Medulla oblongata (tissue), 1 donor: ENCODE results near the gene ZFYVE16.
A peak's percentile ranks its signal among the peaks of the same experiment; 100 is the strongest.
"Not testable (repeated sequence)": the region's sequence is repeated elsewhere in the genome, so short reads cannot be mapped to it uniquely, and the experiment has no call there.

Experiments
- DNase-seq: peaks from one replicate; pipeline ENCODE4 v3.0.0-alpha.2; 2015; ENCODE audit errors: extremely low spot score

The ZFYVE16 gene

DNA sequence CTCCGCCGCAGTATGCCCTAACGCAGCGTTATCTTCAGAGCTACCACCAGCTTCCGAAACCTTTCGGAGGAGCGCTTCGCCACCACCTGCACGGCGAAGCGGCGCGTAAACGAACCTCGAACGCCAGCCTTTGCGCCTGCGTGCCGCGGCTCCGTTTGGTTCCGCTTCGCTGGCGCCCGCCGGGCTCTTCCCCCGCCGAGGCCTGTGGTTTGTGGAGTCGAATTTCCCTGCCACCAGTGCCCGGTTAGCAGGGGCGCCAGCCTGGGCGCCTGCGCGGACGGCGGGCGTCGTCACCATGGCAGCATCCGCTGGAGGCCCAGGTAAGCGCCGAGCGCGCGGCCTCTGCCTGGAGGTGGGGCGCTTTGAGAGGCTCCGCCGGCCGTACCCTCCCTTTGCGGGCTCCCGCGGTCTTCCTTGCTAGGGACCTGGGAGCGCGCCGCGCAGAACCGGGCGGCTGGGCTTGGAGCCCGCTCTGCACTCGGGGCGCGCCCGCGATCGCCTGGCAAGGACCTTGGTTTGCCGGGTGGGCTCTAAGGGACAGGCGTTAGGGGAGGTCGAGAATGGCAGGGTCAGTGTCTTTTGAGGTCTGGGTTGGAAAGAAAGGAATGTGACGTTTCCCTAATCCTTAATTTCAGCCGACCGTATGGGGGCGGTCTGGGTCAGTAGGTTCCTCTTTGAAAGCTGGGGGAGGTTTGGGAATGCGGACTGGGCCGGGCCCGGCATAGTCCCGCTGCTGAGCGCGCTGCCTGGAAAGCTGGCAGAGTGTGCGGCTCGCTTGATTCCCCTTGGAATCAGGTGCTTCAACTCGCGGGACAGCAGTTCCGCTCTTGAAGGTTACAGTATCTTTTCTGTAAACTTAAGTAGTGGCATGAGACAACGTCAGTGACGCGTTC, 80.2 kb downstream of the ZFYVE16 start, which contains the start of gene FAM151B:
TSS of gene FAM151B (plus strand) at position 272 of the 893 bp plus-strand sequence. CDS start at position 296, 24 bp downstream.
- DNase-seq, result peak; percentile 85

DNA sequence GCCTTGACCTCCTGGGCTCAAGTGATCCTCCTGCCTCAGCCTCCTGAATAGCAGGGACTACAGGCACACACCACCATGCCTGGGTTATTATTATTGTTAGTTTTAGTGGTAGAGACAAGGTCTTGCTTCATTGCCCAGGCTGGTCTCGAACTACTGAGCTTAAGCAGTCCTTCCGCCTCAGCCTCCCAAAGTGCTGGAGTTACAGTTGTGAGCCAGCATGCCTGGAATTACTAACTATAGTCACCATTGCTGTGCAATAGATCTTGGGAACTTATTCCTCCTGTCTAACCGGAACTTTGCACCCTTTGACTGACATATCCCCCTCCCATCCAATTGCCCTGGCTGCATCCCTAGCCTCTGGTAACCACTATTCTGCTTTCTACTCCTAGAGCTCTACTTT, 83.4 kb downstream of the ZFYVE16 start:
- no peak for DNase-seq

DNA sequence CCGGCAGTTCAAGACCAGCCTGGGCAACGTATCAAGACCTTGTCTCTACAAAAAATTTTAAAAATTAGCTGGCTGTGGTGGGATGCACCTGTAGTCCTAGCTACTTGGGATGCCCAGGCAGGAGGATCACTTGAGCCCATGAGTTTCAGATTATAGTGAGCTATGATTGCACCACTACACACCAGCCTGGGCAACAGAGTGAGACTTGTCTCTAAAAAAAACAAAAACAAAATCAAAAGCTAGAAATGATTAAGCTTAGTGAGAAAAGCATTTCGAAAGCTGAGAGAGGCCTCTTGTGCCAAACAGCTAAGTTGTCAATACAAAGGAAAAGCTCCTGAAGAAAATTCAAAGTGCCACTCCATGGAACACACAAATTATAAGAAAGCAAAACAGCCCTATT, 84.9 kb downstream of the ZFYVE16 start:
- no peak for DNase-seq

DNA sequence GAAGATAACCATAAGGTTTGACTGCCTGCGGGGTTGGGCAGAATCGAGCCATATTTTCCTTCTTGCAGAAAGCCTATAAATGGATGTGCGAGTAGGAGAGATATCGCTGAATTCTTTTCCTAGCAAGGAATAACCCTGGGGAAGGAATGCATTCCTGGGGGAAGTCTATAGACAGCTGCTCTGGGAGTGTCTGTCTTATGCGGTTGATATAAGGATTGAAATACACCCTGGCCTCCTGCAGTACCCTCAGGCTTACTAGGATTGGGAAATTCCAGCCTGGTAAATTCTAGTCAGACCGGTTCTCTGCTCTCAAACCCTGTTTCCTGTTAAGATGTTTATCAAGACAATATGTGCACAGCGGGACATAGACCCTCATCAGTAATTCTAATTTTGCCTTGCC, 85.6 kb downstream of the ZFYVE16 start:
- not testable (repeated sequence) for DNase-seq

DNA sequence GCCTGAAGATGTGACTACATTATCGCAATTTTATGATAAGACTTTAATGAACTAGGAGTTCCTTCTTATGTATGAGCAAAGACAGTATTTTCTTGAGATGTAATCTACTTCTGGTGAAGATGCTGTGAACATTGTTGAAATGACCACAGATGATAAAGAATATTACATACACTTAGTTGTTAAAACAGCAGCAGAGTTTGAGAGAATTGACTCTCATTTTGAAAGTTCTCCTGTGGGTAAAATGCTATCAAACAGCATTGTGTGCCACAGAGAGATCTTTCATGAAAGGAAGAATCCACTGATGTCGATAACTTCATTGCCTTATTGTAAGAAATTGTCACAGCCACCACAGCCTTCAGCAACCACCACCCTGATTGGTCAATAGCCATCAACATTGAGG, 88.0 kb downstream of the ZFYVE16 start:
- no peak for DNase-seq

DNA sequence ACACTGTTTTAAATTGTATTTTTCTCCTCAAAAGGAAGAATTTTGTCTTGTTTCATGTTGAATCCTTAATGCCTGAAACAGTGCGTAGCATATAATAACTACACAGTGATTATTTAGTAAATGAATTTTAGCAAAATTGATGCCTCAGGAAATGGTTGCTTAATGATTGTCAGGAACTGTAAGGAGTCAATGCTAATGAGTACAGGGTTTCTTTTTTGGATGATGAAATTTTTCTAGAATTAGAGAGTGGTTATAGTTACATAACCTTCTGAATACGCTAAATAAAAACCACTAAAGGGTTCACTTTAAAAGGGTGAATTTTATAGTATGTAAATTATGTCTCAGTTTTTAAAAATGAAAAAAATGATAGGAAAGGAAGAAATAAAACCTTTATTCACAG, 94.9 kb downstream of the ZFYVE16 start:
- DNase-seq, result no peak

DNA sequence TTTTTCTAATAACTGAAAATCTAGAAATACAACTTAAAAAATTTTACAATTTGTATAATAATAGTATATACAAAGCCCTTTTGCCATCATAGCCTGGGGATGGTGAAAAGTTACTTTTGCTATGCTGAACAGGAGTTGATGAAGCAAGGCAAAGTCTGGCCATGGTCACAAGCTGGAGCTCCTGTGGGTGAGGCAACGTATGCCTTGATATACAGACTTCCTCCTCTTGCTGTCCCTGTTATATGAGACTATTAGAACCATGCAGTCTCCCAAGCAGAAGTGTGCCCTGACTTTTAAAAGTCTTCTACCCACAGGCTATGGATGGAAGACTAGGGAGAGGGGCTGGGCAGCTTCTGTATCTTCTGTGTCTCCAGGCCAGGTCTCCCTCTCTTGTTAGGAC, 95.8 kb downstream of the ZFYVE16 start:
- no peak for DNase-seq

DNA sequence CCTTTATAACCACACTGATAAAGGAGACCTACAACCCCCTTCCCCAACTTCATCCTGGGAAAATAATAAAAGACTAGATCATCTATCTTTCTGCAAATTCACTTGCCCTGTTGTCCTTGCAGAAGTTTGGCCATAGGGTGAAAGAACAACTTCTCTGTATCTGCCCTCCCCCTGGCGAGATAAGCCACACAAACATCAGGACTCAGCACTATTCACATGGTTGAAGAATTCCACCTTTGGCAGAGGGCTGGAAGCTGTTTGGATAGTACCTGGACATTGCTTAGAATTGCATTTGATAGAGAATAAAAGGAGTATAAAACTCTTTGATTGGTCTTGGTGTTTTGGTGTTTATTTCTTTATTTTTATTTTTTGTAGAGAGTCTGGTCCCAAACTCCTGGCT, 97.0 kb downstream of the ZFYVE16 start:
- no peak for DNase-seq

DNA sequence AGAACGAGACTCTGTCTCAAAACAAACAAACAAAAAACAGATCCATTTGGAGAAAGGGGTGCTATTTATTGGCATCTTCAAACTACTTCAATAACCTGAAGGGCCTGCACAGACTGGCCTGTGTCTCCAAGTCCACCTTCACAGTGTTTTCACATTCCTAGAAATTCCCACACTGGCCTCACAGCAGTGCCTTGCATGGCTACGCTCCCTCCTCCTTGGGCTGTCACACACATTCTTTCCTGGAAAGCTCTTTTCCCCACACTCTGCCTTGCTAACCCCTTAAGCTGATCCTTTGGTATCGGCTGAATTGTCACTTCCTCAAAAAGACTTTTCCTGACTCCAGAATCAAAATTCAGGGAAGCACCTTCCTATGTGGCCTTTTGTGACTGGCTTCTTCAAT, 99.8 kb downstream of the ZFYVE16 start:
- DNase-seq, result no peak

DNA sequence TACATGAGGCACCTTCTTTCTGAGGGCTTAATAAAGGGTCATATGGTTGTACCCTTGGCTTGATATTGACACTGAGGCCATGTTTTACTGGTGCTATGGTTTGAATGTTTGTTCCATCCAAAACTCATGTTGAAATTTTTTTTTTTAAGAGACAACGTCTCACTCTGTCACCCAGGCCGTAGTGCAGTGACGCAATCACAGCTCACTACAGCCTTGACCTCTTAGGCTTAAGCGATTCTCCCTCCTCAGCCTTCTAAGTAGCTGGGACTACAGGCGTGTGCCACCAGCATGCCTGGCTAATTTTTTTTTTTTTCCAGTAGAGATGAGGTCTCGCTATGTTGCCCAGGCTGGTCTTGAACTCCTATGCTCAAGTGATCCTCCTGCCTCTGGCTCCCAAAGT, 101.0 kb downstream of the ZFYVE16 start:
- DNase-seq, result no peak

DNA sequence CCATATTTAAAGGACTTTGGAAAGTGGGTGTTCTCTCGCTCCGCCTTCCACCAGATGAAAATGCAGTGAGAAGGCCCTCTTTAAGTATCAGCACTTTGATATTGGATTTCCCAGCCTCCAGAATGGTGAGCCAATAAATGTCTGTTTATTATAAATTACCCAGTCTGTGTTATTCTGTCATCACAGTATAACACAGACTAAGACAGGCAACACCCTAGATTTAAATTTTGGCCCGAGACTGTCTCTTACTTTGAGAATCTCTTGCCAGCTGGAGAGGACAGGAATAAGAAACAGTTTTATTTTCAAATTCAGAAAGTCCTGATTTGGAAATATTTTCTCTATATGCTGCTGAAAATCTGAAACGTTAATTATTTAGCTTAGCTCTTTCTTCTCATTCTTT, 101.5 kb downstream of the ZFYVE16 start:
- no peak for DNase-seq

DNA sequence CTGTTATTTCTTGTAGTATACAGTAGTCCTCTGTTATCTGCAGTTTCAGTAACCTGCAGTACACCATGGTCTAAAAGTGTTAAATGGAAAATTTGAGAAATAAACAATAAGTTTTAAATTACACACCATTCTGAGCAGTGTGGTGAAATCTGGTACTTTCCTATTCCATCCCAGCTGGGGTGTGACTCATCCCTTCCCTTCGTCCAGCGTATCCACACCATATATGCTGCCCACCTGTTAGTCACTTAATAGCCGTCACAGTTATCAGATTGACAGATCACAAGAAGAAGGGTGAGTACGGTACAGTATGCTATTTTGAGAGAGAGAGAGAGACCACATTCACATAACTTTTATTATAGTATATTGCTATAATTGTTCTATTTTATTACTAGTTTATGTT, 109.0 kb downstream of the ZFYVE16 start:
- DNase-seq, result no peak
